ENCODE measurements around the gene GALNTL6.

DNA sequence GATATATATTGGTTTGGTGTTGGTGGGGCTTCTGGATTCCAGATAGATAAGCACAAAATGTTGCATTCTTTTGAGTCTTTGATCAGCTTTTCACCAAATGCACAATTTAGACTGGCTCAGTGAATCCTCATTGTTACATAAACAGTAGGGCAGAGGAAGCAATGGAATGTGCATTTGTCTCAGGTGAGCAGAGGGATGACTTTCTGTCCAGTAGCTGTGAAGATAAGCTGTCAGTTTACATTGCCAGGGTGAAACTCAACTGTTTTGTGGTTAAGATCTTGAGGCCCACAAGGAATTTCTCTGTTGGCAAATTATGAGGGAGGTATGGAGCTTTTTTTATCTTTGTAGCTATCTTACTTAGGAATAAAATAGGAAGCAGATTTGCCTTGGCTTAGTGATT lies 168.0 kb downstream of the GALNTL6 start:
- TF ChIP-seq, protein P1, sequence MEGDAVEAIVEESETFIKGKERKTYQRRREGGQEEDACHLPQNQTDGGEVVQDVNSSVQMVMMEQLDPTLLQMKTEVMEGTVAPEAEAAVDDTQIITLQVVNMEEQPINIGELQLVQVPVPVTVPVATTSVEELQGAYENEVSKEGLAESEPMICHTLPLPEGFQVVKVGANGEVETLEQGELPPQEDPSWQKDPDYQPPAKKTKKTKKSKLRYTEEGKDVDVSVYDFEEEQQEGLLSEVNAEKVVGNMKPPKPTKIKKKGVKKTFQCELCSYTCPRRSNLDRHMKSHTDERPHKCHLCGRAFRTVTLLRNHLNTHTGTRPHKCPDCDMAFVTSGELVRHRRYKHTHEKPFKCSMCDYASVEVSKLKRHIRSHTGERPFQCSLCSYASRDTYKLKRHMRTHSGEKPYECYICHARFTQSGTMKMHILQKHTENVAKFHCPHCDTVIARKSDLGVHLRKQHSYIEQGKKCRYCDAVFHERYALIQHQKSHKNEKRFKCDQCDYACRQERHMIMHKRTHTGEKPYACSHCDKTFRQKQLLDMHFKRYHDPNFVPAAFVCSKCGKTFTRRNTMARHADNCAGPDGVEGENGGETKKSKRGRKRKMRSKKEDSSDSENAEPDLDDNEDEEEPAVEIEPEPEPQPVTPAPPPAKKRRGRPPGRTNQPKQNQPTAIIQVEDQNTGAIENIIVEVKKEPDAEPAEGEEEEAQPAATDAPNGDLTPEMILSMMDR (IDR thresholded peaks at IDR 0.05) = no peak
- no peak for TF ChIP-seq POLR2A (IDR thresholded peaks at IDR 0.05)

All from lower leg skin (tissue), 3 donors.